ENCODE data around the gene CHEK1.
"Not testable (repeated sequence)": the region's sequence is repeated elsewhere in the genome, so short reads cannot be mapped to it uniquely, and the experiment has no call there.

DNA sequence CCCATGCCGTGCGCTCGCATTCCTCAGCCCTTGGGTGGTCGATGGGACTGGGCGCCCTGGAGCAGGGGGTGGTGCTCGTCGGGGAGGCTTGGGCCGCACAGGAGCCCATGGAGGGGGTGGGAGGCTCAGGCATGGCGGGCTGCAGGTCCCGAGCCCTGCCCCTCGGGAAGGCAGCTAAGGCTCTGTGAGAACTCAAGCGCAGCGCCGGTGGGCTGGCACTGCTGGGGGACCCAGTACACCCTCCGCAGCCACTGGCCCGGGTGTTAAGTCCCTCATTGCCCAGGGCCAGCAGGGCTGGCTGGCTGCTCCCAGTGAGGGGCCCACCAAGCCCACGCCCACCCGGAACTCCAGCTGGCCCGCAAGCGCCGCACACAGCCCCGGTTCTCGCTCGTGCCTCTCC lies 79.7 kb downstream of the CHEK1 start:
- TF ChIP-seq, protein P1, sequence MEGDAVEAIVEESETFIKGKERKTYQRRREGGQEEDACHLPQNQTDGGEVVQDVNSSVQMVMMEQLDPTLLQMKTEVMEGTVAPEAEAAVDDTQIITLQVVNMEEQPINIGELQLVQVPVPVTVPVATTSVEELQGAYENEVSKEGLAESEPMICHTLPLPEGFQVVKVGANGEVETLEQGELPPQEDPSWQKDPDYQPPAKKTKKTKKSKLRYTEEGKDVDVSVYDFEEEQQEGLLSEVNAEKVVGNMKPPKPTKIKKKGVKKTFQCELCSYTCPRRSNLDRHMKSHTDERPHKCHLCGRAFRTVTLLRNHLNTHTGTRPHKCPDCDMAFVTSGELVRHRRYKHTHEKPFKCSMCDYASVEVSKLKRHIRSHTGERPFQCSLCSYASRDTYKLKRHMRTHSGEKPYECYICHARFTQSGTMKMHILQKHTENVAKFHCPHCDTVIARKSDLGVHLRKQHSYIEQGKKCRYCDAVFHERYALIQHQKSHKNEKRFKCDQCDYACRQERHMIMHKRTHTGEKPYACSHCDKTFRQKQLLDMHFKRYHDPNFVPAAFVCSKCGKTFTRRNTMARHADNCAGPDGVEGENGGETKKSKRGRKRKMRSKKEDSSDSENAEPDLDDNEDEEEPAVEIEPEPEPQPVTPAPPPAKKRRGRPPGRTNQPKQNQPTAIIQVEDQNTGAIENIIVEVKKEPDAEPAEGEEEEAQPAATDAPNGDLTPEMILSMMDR (IDR thresholded peaks at IDR 0.05) = not testable (repeated sequence)
- TF ChIP-seq POLR2A (IDR thresholded peaks at IDR 0.05) = not testable (repeated sequence)

Data from testis (tissue), 2 donors.